AG04449 (cell line): Measurements from ENCODE around the gene OR7C1.
"Not testable (repeated sequence)": the region's sequence is repeated elsewhere in the genome, so short reads cannot be mapped to it uniquely, and the experiment has no call there.

Experiments used
- CTCF ChIA-PET: fragments of 350-600 bp; formaldehyde crosslinking; extraction: SDS; loops from one replicate; lab custom pipeline; 2021; ENCODE audit warnings: antibody characterized with exemption; lab: Yijun Ruan, JAX
- POLR2A ChIA-PET: fragments of 400-600, 350-600 bp; formaldehyde crosslinking; extraction: SDS; loops from one replicate; lab custom pipeline; 2020; ENCODE audit warnings: antibody characterized with exemption, inconsistent platforms; lab: Yijun Ruan, JAX
- DNase-seq: peaks from one replicate; pipeline ENCODE4 v3.0.0-alpha.2; 2010; ENCODE audit warnings: low read depth, low spot score
- H3K4me3 ChIP-seq: 2 replicates; pipeline ENCODE4 v1.5.1; 2011; ENCODE audit warnings: low read depth, mild to moderate bottlenecking, control low read depth, low read length
- CTCF ChIP-seq: IDR thresholded peaks from one replicate; pipeline ENCODE4 v1.5.1; 2011; ENCODE audit warnings: mild to moderate bottlenecking, moderate library complexity, low read length, control low read depth, inconsistent platforms; ENCODE audit not compliant: insufficient read depth; ENCODE audit errors: missing control alignments

OR7C1 gene

GRCh38 chr19:14786421-14786851, 48.5 kb downstream of the OR7C1 start:
- peak; percentile 67 for TF ChIP-seq CTCF
- no peak overlapping the region for H3K4me3 ChIP-seq
- no peak for DNase-seq
- POLR2A ChIA-PET = no interaction called here
- CTCF ChIA-PET = interaction anchor here (0.9 to 1.4 kb wide), 2 partner anchors 16 to 104 kb away, joined by 3 read pairs; no protein-coding TSS in a partner anchor

- POLR2A ChIA-PET, DNase-seq, CTCF ChIA-PET, H3K4me3 ChIP-seq: not testable (repeated sequence)
Observed at GRCh38 chr19:14785102-14785793, 49.7 kb downstream of the OR7C1 start.

- H3K4me3 ChIP-seq, POLR2A ChIA-PET, DNase-seq, CTCF ChIA-PET: not testable (repeated sequence)
Observed at GRCh38 chr19:14784730-14785101, 50.3 kb downstream of the OR7C1 start.

GRCh38 chr19:14783410-14783998, 51.5 kb downstream of the OR7C1 start:
- POLR2A ChIA-PET, CTCF ChIA-PET, H3K4me3 ChIP-seq, DNase-seq: not testable (repeated sequence)

GRCh38 chr19:14782626-14783409, 52.2 kb downstream of the OR7C1 start:
- ChIA-PET CTCF (no interaction called here), POLR2A (no interaction called here)
- no peak for TF ChIP-seq CTCF
- no peak for DNase-seq
- no peak overlapping the region for H3K4me3 ChIP-seq

GRCh38 chr19:14781713-14782536, 53.1 kb downstream of the OR7C1 start:
- DNase-seq, CTCF ChIA-PET, H3K4me3 ChIP-seq, POLR2A ChIA-PET: not testable (repeated sequence)

- CTCF ChIA-PET, DNase-seq, POLR2A ChIA-PET, H3K4me3 ChIP-seq: not testable (repeated sequence)
Observed at GRCh38 chr19:14780622-14781225, 54.3 kb downstream of the OR7C1 start.

- no peak overlapping the region for H3K4me3 ChIP-seq
Observed at GRCh38 chr19:14779151-14779550, 55.8 kb downstream of the OR7C1 start.

GRCh38 chr19:14778110-14778845, 56.7 kb downstream of the OR7C1 start, which contains the start of gene ADGRE2:
TSS of gene ADGRE2 (minus strand) at chr19:14778560. CDS start at chr19:14776756, 1,804 bp downstream.
- H3K4me3 ChIP-seq, POLR2A ChIA-PET, CTCF ChIA-PET, DNase-seq: not testable (repeated sequence)

More at GRCh38 chr19:14779151-14779550, 55.8 kb downstream of the OR7C1 start:
- ChIA-PET CTCF (no interaction called here), POLR2A (no interaction called here)
- no peak for TF ChIP-seq CTCF
- no peak for DNase-seq

- POLR2A ChIA-PET, CTCF ChIA-PET, DNase-seq: not testable (repeated sequence)
Observed at GRCh38 chr19:14777645-14778044, 57.3 kb downstream of the OR7C1 start.

More at GRCh38 chr19:14777645-14778044, 57.3 kb downstream of the OR7C1 start:
- H3K4me3 ChIP-seq = not testable (repeated sequence)
